AG10803 (cell line): ENCODE results near the gene FHOD1.
A peak's percentile ranks its signal among the peaks of the same experiment; 100 is the strongest.

Experiments
- DNase-seq: peaks from one replicate; pipeline ENCODE4 v3.0.0; 2010; ENCODE audit warnings: low read depth
- H3K4me3 ChIP-seq: 2 replicates; pipeline ENCODE4 v1.5.1; 2011; ENCODE audit warnings: mild to moderate bottlenecking, low read length, control low read depth
- TF ChIP-seq, protein P1 (sequence below): conservative IDR thresholded peaks from 2 replicates; pipeline ENCODE4 v1.5.1; 2011; ENCODE audit warnings: mild to moderate bottlenecking, low read length, control low read depth, inconsistent platforms

Gene FHOD1

GRCh38 chr16:67180166-67180565 is 67.1 kb downstream of the FHOD1 start:
- TF ChIP-seq, protein P1, sequence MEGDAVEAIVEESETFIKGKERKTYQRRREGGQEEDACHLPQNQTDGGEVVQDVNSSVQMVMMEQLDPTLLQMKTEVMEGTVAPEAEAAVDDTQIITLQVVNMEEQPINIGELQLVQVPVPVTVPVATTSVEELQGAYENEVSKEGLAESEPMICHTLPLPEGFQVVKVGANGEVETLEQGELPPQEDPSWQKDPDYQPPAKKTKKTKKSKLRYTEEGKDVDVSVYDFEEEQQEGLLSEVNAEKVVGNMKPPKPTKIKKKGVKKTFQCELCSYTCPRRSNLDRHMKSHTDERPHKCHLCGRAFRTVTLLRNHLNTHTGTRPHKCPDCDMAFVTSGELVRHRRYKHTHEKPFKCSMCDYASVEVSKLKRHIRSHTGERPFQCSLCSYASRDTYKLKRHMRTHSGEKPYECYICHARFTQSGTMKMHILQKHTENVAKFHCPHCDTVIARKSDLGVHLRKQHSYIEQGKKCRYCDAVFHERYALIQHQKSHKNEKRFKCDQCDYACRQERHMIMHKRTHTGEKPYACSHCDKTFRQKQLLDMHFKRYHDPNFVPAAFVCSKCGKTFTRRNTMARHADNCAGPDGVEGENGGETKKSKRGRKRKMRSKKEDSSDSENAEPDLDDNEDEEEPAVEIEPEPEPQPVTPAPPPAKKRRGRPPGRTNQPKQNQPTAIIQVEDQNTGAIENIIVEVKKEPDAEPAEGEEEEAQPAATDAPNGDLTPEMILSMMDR: no peak
- DNase-seq: no peak
- H3K4me3 ChIP-seq: no peak overlapping the region

DNA sequence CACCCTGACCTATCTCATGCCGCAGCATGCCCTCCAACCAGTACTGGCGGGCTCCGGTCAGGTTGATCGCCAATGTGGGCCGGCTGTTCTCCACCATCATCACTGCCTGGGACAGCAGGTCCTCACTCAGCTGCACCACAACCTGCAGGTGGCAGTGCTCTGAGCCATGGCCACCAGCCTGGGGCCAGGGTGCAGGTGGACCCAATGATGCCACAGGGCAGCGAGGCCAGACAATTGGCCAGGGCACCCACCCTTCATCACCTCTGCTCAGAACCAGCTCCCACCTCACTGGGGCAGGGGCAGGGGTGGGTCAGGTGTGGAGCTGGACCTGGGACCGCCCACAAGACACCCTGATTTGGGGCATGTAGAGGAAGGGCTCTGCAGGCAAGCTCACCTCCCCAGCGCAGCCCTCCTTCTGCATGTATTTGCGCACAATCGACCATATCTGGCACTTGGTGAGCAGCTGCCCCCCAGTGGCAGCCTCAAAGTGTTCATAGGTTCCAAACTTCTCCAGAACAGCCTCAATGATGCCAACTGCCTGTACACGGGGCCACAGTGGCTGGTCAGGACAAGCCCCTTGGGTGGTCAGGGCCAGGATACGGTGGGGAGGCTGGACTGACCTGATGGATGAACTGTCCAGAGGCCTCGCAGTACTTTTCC is 67.7 kb downstream of the FHOD1 start:
- H3K4me3 ChIP-seq: no peak overlapping the region
- no peak for DNase-seq
- TF ChIP-seq, protein P1: peak; percentile 9; the same call in 1 of the 2 replicates
